GM21390 (cell line): ENCODE data around the gene KLF17.
"Not testable (repeated sequence)": the region's sequence is repeated elsewhere in the genome, so short reads cannot be mapped to it uniquely, and the experiment has no call there.

Experiments
- ATAC-seq: cut with Tn5 transposase; IDR thresholded peaks from one replicate; pipeline ENCODE4 v1.9.1; 2021; ENCODE audit not compliant: unreplicated experiment

Gene KLF17

DNA sequence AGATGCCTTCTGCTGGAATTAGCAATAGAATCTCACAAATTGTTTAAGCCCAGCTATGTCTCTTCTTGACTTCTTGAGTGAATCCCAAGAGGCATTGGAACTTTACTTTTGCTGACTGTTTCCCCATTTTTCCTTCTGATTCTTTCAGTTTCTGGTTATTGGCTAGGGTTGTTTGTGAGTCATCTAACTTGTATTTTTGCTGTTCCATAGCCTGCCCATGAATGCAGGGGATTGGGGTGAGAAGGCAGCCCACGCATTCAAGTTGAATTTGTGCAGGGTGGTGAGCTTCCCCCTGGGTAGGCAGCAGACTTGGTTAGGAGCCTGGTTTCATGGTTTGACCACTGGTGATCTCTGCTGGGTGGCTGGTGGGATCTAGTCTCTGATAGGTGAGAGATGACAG lies 10.4 kb upstream of the KLF17 start:
- ATAC-seq = no peak

DNA sequence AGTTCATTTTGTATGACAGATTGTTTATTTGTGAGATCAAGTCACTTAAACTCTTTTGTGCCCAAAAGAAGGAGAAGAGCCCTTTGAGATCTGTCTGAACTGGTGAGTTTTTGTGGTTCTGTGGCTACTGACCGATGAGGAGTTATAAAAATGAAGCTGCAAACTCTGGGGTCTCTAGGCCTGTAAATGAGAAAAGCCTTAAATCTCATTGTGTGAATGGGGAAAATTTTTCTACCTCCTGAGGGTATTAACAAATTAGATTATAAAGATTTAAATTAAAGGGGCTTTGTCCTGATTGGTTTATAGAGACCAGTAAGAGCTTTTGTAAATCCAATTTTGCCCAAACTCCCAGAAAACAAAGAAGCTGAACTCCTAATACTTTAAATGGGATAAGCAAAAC lies 9.7 kb upstream of the KLF17 start:
- ATAC-seq = no peak

DNA sequence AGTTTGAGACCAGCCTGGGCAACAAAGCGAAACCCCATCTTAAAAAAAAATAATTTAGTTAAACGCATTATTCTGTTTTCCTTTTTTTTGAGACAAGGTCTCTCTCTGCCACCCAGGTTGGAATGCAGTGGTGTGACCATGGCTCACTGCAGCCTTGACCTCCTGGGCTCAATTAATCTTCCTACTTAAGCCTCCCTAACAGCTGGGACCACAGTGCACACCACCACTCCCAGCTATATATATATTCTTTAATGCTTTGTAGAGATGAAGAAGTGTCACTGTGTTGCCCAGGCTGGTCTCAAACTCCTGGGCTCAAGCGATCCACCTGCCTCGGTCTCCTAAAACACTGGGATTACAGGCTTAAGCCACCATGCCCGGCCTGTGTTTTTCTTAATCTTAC lies 7.7 kb upstream of the KLF17 start:
- ATAC-seq = no peak

DNA sequence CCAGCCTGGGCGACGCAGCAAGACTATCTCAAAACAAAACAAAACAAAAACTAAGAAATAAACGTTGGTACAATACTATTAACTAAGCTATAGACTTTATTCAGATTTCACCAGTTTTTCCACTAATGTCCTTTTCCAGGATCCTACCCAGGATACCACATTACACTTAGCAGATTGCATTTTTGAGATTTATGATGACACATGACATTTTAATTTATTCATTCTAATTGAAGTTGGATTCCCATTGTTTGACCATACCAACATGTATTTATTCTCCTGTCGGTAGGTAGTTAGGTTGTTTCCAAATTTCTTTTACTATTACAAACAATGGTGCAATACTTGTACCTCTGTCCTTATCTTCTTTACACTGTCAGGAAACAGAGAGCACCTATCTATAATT lies 6.8 kb upstream of the KLF17 start:
- no peak for ATAC-seq

DNA sequence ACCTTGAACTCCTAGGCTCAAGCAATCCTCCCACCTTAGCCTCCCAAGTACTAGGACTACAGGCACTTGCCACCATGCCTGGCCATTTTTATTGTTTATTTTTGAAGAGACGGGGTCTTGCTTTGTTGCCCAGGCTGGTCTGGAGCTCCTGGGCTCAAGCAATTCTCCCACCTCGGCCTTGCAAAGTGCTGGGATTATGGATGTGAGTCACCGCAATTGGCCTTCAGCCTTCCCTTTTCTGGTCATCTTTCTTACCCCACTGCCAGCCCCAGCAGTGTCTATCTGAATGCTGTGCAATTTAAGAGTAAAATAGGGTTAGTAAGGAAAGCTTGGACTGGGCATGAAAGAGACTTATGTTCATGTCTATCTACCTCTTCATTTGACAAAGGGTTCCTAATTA lies 6.1 kb upstream of the KLF17 start:
- ATAC-seq = no peak

DNA sequence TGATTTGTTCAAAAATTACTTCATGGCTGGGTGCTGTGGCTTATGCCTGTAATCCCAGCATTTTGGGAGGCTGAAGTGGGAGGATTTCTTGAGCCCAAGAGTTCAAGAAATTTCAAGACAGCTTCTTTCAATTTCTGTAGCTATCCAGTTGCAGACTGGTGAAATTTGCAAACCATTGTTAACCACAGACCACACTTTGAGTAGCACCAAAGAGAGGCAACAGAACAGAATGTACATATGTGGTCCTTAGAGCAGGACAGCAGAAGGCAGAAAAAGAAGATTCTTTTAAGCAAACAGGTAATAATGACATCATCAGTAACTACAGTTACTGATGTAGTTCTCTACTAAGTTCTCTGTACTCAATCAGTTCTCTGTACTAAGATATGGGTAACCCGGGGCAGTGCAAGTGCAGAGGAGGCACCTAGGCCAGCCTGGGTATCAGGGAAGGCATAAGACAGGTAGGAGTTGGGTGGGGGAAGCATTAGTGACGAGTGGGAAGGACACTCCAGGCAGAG lies 5.5 kb upstream of the KLF17 start:
- ATAC-seq = no peak

DNA sequence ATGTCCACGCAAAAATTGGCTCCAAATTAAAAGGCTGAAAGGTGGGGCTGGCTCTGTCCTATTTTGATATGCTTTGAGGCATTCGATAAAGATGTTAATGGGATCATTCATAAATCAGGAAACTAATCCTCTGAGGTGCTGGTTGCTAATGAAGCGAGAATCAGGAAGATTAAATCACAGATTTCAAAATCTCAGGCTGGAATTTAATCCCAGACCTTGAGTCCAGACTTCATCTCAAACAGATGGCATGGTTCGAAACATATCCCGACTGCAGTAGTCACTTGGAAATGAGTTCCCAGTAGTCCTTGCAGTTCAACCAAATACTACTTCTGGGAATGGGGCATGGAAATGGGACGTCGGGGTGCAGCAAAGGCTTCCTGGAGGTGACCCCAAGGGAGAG lies 4.5 kb upstream of the KLF17 start:
- ATAC-seq = no peak

DNA sequence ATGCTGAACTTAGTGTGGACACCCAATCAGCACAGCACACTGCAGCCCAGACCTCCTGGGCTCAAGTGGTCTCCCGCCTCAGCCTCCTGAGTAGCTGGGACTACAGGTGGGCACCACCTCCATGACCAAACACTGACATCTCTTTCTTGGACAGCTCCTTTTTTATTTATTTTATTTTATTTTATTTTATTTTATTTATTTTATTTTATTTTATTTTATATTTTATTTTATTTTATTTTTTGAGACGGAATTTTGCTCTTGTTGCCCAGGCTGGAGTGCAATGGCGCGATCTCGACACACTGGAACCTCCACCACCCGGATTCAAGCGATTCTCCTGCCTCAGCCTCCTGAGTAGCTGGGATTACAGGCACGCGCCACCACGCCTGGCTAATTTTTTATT lies 1.3 kb upstream of the KLF17 start:
- not testable (repeated sequence) for ATAC-seq

DNA sequence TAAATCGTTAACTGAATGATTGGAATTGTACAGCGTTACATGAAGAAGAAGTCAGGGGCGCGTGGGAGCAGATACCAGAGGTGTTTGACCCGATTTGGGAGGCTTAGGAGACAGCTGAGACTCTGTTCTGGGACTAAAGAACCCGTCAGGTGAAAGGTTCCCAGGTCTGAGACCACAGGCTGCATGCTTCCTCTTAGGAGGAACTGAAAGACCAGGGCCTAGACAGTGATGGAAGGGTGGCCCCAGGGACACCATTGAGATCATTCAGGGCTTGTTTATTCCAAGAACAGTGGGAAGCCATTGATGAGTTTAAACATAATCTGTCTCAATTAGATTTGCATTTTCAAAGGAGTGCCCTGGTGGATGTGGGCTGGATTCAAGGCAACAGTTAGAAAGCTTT lies 904 bp downstream of the KLF17 start:
- ATAC-seq = no peak

DNA sequence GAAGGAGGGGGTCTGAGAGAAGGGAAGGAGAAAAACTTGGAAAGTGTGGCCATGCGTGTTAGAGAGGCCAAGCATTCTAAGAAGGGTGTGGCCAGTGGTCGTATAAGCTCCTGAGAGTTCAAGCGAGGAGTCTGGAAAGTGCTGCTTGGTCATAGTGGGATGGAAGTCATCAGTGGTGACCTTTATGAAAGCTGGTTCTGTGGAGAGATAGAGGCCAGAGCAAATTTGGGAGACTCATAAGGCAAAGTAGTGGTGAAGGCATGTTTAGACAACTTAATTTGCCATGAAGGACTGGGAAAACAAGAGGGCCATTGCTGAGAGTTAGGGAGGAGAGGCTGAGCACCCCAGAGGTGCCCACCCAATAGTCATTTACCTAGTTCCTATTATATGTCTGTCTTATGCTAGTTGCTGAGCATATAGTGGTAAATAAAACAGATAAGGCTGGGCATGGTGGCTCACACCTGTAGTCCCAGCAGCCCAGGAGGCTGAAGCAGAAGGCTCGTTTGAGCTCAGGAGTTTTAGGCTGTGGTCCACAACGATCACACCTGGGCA lies 1.9 kb downstream of the KLF17 start:
- ATAC-seq = no peak

DNA sequence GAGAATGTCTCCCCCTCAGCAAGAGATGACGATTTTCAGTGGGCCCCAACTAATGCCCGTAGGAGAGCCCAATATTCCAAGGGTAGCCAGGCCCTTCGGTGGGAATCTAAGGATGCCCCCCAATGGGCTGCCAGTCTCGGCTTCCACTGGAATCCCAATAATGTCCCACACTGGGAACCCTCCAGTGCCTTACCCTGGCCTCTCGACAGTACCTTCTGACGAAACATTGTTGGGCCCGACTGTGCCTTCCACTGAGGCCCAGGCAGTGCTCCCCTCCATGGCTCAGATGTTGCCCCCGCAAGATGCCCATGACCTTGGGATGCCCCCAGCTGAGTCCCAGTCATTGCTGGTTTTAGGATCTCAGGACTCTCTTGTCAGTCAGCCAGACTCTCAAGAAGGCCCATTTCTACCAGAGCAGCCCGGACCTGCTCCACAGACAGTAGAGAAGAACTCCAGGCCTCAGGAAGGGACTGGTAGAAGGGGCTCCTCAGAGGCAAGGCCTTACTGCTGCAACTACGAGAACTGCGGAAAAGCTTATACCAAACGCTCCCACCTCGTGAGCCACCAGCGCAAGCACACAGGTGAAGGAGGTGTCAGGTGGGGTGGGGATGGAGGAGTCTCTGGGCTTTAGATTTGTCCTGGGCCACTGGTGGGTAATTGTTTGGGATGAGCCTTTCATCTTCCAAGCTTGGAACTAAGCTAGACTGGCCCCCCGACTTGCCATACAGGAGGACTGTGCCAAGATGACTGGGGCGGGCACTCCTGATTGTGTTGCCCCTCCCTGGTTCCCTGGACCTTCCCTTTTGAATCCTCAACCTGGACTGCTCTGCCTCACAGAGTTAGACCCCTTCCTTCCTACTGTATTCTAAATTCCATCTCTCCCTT lies 11.2 kb downstream of the KLF17 start:
- no peak for ATAC-seq

DNA sequence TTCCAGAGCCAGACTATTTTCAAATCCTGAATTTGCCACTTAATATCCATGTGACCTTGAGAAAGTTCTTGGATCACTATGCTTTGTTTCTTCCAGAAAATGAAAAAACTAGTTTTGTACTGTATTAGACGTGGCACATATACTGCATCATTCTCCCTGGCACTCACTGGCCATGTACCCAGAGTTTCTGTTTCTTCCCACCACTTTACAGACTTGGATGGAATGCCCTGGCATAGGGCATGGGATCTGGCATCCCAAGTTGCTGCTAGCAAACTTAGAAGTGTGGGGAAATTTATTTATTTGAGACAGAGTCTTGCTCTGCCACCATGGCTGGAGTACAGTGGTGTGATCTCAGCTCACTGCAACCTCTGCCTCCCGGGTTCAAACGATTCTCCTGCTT lies 12.8 kb downstream of the KLF17 start:
- no peak for ATAC-seq

DNA sequence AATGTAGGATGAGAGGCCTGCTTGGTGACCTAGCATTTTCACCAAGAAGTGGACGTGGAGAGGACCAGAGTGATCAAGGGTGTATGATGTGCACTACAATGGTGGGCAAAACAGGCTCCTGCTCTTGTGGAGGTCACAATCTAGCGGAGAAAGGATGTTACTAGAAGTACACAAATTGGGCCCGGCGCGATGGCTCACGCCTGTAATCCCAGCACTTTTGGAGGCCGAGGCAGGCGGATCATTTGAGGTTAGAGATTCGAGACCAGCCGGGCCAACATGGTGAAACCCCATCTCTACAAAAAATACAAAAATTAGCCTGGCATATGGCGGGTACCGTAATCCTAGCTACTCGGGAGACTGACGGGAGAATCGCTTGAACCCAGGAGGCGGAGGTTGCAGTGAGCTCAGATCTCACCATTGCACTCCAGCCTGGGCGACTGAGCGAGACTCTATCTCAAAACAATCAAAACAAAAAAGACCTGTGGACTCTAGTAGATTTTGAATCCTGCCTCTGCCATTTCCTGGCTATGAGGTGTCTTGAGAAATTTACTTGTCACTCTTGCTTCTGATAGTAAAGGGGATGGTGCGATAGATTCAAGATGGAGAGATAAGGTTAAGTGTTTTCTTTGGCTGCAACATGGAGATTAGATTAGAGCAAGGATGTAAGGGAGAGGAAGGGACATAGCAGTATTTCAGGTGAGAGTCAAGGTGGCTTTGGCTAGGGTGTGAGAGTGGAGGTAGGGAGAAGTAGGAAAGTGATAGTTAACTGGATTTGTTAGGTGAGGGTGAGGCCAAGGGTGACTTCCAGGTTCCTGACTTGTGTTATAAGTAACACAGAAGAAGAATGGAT lies 15.7 kb downstream of the KLF17 start:
- ATAC-seq = no peak

DNA sequence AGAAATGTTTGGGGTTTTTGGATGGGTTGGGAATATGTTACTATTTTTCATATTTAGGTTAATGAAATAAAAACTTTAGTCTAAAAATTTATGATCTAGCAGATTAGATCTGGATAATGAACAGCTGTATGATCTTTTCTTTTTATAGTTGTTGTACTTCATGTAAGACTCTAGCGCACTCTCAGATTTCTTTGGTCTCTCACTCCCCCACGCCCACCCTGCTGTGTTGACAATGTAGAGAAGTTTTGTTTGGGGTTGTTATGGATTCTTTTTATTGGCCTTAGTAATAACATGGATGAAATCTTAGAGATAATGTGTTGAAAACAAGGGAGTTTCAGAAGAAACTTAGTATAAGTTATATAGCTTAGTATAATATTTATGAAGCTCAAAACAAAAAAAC lies 17.3 kb downstream of the KLF17 start:
- no peak for ATAC-seq

DNA sequence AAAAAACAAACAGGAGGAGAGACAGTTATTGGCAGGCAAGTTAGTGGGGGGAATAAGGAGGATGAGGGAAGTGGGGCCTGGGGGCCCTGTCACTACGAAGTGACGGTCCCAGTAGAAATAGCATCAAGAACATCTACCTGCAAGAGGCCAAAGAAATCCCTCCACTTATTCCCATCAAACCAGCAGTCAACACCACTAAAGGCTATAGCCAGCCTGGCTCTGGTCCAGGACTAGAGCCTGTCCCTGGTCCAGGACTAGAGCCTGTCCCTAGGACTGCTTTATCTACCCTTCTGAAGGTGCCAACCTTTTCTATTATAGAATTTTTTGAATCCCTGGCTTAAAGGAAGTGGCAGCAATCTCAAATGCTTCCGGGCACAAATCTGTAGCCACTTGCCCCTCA lies 19.6 kb downstream of the KLF17 start:
- no peak for ATAC-seq

DNA sequence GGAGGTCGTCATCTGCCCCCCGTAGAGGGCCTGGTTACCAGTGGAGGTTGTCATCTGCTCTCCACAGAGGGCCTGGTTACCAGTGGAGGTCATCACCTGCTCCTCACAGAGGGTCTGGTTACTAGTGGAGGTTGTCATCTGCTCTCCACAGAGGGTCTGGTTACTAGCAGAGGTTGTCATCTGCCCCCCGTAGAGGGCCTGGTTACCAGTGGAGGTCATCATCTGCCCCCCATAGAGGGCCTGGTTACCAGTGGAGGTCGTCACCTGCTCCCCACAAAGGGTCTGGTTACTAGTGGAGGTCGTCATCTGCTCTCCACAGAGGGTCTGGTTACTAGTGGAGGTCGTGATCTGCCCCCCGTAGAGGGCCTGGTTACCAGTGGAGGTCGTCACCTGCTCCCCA lies 20.9 kb downstream of the KLF17 start:
- ATAC-seq = not testable (repeated sequence)

DNA sequence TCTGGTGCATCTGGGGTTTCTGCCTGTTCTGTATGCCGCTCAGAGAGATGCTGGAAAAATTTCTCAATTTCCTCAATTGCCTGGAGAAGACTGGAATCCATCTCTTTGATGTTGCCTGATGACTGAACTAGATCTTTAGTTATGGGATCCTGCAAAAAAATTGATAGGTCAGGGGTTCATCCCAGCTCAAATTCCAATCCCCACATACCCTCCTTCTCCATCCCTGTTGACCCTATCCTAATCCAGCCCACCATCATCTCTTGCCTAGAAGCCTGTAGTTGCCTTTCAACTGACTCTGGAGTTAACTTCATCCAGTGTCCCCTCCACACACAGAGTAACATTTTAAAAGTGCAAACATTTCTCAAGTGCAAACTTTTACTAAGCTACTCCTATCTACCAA lies 22.9 kb downstream of the KLF17 start, which contains the start of gene KLF18:
TSS of gene KLF18 (minus strand) at position 101 of the 400 bp plus-strand sequence. CDS start at position 101, 0 bp downstream.
- ATAC-seq = no peak

DNA sequence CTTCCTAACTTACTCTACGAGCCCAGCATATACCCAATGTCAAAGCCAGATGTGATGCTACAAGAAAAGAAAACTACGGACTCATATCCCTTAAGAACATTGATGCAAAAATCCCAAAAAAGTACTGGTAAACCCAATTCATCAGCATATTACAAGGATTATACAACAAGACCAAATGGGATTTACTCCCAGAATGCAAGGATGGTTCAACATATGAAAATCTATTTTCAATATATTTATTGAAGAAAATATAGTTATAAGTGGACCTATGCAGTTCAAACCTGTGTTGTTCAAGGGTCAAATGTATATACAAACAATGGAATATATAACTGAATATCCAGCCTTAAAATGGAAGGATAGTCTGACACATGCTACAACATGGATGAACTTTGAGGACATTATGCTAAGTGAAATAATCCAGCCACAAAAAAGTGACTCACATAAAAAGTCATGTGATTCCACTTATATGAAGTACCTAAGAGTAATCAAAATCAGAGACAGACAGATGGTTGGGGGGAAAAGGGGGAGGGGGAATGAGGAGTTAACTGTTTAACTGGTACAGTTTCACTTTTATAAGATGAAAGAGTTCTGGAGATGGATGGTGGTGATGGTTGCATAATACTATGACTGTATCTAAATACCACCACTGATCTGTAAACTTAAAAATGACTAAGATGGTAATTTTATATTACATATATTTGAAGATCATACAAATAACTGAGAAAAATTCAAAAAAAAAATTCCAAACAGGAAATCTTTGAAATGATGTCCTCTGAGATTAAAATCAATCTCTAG lies 26.5 kb downstream of the KLF17 start:
- ATAC-seq = no peak

DNA sequence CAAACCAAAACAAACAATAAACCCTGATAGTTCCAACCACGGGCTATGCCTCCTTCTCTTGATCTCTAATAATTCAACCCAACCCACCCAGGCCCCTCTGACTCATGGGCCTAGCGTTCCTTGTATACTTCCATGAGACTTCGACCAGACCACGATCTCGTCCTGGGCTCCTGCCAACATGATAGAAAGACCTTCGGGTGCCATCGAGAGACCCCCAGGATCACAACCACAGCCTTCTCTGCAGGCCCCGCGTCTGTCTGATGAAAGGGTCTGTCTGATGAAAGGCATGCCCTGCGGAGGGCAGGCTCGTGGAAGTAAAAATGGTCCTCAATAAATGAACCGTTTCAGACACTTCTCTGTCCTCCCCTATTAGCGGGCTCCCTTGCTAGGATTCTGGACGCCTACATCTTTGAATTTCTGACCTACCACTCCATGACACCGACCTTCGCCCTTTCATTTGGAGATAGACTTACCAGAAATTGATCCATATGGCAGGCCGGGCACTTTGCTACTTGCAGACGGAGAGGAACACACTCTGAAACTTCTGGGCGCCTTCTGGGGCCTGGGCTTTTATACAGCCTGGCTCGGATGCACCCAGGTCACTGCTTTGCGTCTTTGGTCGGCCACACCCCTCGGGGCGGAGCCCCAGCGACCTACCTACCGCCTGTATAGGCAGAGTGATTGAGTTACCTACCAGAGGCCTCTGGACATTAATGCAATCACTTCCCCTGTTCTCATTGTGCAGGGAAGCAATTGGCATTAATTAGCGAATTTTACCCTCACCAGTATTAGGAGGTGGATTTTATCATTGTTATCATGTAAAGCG lies 28.1 kb downstream of the KLF17 start:
- no peak for ATAC-seq

DNA sequence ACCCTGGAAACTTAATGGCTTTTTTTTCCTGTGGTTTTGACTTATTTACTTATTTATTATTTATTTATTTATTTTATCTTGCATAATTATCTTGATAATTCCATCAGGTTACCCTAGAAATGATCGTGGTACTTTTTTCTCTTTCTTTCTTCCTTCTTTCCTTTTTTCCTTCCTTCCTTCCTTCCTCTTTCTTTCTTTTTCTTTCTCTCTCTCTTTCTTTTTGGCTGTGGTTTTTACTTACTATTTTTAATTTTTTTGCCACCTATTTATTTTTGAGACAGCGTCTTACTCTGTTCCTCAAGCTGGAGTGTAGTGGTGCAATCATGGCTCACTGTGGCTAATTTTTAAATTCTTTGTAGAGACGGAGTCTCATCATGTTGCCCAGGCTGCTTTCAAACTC lies 29.0 kb downstream of the KLF17 start:
- no peak for ATAC-seq
